Measurements from ENCODE around the gene SERPINA6.
"Not testable (repeated sequence)": the region's sequence is repeated elsewhere in the genome, so short reads cannot be mapped to it uniquely, and the experiment has no call there.

The SERPINA6 gene

GRCh38 chr14:94322648-94323570 lies at the start of gene SERPINA6:
Gene SERPINA6 (minus strand): TSS chr14:94323336. CDS start chr14:94314648, 8,688 bp downstream.
- no peak for DNase-seq

DNA sequence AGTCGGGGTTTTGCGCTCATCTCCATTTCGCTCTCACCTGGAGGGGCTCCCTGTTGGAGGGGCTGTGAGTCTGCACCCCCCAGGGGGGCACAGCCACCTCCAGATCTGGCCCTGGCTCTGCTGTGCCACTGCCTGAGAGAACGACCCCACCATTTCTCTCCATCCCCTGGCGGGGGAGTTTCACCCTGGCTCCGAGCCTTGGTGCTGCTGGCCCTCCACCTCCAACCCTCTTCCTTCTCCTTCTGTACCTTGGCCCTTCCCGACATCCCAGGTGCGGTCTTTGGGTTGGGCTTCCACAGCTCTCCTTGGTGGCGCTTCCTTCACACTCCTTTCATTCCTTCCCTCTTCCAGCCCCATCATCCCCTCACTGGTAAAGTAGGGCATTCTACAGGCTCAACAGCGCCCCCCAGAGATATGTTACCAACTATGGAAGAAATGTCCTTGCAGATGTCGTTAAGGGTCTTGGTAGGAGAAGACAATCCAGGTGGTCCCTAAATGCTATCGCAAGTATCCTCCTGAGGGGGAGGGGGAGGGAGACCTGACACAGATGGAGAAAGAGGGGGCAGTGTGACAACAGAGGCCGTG lies 49.0 kb upstream of the SERPINA6 start:
- DNase-seq, result no peak

- no peak for DNase-seq
These were observed 47.4 kb upstream of the SERPINA6 start for GRCh38 chr14:94370524-94370910.

DNA sequence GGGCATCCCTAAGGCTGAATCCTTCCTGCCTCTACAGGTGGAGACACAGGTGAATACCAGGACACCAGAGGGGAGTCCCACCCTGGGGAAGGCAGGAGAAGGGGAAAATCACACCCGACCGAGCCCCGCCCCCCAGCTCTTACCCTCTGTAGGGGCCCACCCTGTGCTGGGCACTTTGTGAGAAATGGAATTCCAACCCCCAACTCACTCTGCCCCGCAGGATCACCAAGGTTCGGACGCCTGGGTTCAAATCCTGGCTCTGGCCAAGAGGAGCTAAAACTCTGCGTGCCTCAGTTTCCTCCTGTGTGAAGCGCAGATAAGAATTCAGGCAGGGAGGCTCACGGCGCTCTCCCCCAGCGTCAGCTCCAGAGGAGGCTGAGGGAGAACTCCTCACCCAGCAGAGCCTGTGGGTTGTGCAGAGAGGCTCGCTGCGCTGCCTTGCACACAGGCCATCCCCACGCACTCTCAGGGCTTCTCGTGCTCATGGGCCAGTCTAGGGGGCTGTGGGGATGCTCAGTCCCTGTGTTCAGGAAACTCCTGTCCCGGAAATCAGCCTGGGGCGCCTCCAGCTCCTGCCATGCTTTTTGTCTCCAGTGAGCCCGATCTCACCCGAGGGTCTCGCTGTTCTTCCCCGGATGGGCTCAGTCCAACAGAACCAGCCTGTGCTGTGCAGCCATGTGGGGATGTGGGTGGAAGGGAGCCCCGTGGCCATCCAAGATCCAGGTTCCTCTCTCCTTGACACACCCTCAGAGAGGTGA lies 46.8 kb upstream of the SERPINA6 start:
- not testable (repeated sequence) for DNase-seq

DNA sequence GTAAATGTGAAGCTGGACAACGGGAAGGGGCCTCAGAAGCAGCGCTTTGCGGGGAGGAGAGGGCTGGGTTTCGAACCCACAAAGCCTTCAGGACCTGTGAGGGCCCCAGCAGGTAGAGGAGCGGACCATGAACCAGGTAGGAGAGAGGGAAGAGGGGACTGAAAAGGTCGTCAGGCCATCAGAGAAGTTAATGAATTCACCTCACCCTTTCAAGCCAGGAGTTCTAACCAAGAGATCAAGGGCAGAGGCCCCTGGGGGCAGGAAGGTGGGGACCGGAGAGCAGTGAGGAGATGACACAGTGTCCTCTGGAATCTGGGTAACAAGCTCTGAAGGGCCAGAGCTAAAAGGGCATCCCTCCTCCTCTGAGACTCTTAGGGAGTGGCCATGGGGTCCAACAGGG lies 45.8 kb upstream of the SERPINA6 start:
- DNase-seq, result no peak

GRCh38 chr14:94368243-94368590 lies 45.1 kb upstream of the SERPINA6 start:
- DNase-seq, result no peak

DNA sequence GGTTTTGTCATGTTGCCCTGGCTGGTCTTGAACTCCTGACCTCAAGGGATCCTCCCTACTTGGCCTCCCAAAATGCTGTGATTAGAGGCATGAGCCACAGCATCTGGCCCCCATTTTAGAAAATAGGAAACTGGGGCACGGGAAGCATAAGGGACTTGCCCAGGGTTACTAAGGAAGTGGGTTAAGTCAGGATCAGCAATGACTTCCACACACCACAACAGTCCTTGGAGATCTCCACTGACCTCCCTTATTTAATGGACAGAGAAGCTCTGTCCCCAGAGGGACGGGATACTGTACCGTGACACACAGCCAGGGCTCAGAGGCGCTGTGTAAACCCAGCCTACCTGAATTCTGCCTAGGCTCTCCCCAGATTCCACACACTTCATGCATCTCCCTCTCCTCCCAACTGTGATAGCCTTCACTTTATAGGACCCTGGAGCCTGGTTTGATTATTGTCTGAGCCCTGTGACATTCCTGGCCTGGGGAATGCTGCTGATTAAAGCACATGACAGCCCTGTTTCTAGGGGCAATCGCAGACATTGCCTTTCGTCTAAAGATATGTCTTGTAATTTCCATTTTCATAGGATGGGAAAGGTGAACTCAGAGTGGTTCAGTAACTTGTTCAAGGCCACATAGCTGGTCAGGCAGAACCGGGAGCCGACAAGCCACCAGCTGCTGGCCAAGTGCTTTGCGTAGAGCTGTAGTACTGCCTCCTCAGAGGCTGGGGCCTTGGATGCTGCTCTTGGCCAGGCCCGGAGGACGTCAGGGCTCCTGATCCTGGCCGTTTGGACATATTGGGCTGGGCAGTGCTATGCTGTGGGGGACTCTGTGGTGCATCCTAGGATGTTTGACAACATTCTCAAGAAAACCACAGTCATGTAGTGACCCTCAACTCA lies 44.5 kb upstream of the SERPINA6 start:
- no peak for DNase-seq

GRCh38 chr14:94366146-94366915 lies 43.2 kb upstream of the SERPINA6 start, which contains the start of gene SERPINA2:
Gene SERPINA2 (minus strand): TSS chr14:94366698.
- DNase-seq, result no peak

DNA sequence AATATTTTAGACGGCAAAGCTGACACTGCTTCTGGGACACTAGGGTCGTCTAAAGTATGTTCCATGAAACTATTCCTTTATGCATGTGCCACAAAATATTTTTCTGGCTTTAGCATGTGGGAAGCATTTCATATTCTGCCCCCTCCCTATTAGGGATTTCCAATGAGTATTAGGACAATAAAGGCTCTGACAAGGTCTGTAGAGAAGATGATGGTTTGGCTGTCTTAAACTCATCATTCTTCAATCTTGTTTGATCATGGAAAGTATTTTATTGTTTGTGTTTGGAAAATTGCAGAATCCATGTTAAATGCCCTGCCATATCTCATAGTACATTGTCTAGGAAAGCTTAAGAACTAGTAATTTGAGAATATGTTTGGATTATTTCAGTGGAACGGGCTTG lies 42.5 kb upstream of the SERPINA6 start:
- no peak for DNase-seq

DNA sequence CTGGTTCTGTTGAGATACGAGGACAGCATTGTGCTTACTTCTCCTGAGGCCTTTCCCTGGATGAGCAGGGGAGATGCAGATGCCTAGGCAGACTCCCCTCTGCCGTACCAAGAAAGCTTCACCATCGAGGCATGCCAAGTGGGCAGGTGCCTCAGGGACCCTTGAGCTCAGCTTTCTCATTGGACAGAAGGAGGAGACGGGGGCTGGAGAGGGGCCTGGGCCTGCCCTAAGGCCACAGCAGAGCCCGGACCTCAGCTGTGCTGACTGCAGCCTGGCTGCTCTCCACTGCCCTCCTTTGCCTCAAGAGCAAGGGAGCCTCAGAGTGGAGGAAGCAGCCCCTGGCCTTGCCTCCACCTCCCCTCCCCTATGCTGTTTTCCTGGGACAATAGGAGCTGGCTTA lies 41.8 kb upstream of the SERPINA6 start:
- no peak for DNase-seq

DNA sequence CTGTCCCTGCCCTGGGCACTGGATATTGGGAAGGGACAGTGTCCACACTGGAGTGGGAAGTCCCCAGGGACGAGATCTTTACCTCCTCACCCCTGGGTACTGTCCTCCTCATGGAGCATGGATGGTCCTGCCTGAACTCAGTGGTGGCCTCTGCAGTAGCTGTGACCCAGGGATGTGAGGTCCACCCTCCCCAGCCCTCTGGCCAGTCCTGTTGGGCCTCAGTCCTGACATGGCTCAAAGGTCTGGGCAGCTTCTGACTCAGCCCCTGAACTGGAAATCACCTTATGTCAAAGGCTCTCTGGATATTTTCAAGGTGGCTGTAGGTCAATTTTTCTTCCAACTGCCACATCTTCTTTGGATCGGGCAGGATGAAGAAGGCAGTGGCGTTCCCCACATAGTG lies 40.9 kb upstream of the SERPINA6 start:
- DNase-seq, result no peak

DNA sequence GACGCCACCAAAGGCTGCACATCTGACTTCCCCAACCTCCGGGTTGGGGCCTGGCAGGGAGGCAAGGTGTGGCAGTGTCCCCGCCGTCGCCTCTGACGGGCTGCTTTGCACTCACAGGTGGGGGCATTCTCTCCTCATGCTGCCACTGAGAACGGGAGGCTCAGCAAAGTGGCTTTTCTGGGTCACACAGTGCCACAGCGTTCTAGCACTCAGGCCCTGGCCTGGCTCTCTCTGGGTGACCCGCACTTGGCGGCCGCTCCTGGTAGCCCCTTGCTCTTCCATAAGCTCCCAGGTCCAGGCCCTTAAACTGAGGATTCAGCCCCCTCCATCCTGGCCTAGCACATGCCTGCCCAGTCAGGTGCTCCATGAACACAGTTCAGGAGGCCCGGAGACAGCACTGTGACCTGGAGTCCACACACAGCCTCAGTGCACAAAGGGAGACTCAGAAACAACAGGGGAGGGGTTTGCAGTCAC lies 40.1 kb upstream of the SERPINA6 start:
- DNase-seq, result no peak

DNA sequence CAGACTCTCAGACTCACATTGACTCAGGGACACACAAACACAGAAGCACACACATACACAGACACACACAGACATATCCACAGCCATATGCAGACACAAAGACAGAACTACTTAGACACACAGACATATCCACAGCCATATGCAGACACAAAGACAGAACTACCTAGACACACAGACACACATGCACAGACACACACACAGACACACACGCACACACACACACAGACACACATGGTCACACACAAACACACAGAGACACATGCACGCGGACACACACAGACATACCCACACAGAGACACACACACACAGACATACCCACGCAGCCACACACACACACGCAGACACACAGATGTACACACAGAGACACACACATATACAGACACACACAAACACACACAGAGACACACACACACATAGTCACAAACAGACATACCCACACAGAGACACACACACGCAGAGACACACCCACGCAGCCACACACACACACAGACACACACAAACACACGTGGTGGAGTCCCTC lies 39.5 kb upstream of the SERPINA6 start:
- DNase-seq, result no peak

DNA sequence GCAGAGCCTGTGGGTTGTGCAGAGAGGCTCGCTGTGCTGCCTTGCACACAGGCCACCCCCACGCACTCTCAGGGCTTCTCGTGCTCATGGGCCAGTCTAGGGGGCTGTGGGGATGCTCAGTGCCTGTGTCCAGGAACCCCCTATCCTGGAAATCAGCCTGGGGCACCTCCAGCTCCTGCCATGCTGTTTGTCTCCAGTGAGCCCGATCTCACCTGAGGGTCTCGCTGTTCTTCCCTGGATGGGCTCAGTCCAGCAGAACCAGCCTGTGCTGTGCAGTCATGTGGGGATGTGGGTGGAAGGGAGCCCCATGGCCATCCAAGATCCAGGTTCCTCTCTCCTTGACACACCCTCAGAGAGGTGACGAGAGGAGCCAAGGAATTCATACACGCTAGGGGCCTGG lies 38.5 kb upstream of the SERPINA6 start:
- DNase-seq, result no peak

DNA sequence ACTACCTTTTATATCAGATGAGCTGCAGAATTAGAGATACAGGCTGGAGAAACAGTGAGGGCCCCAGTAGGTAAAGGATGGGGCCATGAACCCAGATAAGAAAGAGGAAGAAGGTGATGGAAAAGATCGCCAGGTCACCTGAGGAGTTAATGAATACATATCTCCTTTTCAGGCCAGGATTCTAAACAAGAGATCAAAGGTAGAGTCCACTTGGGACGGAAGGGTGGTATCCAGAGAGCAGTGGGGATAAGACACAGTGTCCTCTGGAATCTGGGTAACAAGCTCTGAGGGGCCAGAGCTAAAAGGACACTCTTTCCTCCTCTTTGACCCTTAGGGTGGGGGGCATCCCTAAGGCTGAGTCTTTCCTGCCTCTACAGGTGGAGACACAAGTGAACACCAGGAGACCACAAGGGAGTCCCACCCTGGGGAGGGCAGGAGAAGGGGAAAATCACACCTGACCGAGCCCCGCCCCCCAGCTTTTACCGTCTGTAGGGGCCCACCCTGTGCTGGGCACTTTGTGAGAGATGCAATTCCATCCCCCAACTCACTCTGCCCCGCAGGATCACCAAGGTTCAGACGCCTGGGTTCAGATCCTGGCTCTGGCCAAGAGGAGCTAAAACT lies 37.9 kb upstream of the SERPINA6 start:
- no peak for DNase-seq

- DNase-seq, result no peak
These were observed 34.0 kb upstream of the SERPINA6 start for GRCh38 chr14:94357166-94357565.

DNA sequence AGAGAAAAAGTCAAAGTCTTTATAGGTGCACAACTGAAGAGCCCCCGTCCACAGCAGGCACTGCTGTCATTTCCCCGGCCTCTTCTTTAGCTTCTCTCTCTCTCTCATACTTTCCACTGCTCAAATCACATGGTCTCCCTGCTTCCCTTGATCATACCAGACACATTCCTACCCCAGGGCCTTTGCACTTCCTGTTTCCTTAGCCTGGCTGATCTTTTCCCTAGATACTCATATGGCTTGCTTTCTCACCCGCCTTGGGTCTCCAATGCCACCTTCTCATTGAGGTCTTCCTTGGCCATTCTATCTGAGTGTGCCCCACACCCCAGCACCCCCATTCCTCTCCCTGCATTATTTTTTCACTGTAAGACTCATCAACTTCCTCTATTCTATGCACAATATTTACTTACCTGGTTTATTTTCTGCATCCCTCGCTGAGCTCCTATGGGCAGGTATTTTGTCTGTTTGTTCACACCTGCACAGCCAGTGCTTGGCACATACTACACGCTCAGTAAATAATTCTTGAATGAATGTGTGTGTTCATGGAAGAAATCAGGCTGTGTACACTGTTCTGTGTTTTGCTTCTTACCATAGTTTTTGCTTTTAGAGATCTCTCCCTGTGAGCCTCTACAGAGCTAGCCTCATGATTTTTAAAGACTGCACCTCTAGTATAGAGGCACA lies 33.4 kb upstream of the SERPINA6 start:
- DNase-seq, result no peak

GRCh38 chr14:94355191-94355794 lies 32.2 kb upstream of the SERPINA6 start:
- no peak for DNase-seq

GRCh38 chr14:94354638-94355185 lies 31.6 kb upstream of the SERPINA6 start:
- DNase-seq, result no peak

GRCh38 chr14:94354190-94354589 lies 31.1 kb upstream of the SERPINA6 start:
- DNase-seq, result not testable (repeated sequence)

Data from activated naive CD4-positive, alpha-beta T cell treated with anti-CD3 and anti-CD28 coated beads, Interleukin-2, amount 50 U/mL, for 16 hours (primary cell).